ENCODE results near the gene WTAP. TPM values are rescaled to one million over a fixed set of nuclear protein-coding genes. Genes with fewer than 3 reads are reported as not detected.
"Not testable (repeated sequence)": the region's sequence is repeated elsewhere in the genome, so short reads cannot be mapped to it uniquely, and the experiment has no call there.

The WTAP gene
- total RNA-seq, 1 donor from 2014 or later: 64.7 TPM

GRCh38 chr6:159726255-159726917 is 920 bp upstream of the WTAP start:
- Histone ChIP-seq H3K36me3 (ENCODE audit: control insufficient read depth in 3 of 3, insufficient read depth in 3 of 3, low read length in 3 of 3) (no peaks in the 10 kb centered on the region), H3K27me3 (ENCODE audit: control insufficient read depth in 3 of 3, insufficient read depth in 3 of 3, low read length in 3 of 3) (no peaks in the 10 kb centered on the region), H3K9me3 (ENCODE audit: control insufficient read depth in 3 of 3, low read length in 3 of 3) (no peaks in the 10 kb centered on the region), H3K9ac (ENCODE audit: low read depth in 1 of 3, low read length in 3 of 3) (peak overlapping the region; percentile 96 to 98 (median 98)), H3K4me1 (ENCODE audit: control insufficient read depth in 3 of 3, insufficient read depth in 3 of 3, low read length in 3 of 3) (peaks cover 25 to 31% (median 28%) of the 10 kb centered on the region in 3 donors), H3K4me3 (ENCODE audit: low read length in 3 of 3) (peak overlapping the region; percentile 89 to 93 (median 93)), H3K27ac (ENCODE audit: low read depth, low read length) (peak overlapping the region; percentile 98)

DNA sequence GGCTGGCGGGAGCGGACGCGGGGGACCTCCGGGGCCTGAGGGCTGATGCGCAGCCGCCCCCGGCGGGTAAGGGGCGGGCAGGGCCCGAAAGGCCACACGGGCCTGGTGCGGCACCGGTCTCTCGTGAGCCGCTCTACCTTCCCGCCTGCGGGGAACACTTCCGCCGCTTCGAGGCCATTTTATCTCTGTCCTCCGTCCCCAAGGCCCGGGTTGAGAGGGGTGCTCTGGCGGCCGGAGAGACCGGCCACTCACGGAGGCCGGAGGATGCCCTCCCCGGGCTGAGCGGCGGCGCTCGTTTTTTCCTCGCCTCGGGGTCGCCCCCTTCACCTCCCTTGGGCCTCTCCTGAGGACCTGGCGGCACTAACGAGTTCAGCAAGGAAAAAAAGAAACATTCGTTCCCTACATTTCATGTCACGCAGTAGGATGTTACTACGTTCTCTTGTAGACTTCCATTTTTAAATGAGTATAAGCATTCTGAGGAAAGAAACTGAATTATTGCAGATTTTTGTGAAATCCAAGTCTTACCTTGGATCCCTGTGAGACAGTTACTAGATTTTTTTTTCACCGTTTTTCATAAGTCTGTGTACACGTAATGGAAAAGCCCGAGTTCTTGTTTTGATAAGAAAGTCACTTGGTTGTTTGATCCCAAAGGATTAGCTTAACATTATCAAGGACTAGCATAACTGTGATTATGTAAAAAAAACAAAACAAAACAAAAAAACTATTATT is 575 bp downstream of the WTAP start:
- Histone ChIP-seq H3K4me3 (ENCODE audit: low read length in 3 of 3) (peak overlapping the region; percentile 83 to 95 (median 86)), H3K27ac (ENCODE audit: low read depth, low read length) (peak overlapping the region; percentile 98), H3K4me1 (ENCODE audit: control insufficient read depth in 3 of 3, insufficient read depth in 3 of 3, low read length in 3 of 3) (peaks cover 29 to 35% (median 32%) of the 10 kb centered on the region in 3 donors), H3K9me3 (ENCODE audit: control insufficient read depth in 3 of 3, low read length in 3 of 3) (no peaks in the 10 kb centered on the region), H3K9ac (ENCODE audit: low read depth in 1 of 3, low read length in 3 of 3) (peak overlapping the region; percentile 94 to 98 (median 95)), H3K36me3 (ENCODE audit: control insufficient read depth in 3 of 3, insufficient read depth in 3 of 3, low read length in 3 of 3) (no peaks in the 10 kb centered on the region), H3K27me3 (ENCODE audit: control insufficient read depth in 3 of 3, insufficient read depth in 3 of 3, low read length in 3 of 3) (no peaks in the 10 kb centered on the region)

GRCh38 chr6:159728531-159728964 is 1.2 kb downstream of the WTAP start:
- peak overlapping the region; percentile 83 to 95 (median 86) for H3K4me3 ChIP-seq (ENCODE audit: low read length in 3 of 3)
- H3K27ac ChIP-seq (ENCODE audit: low read depth, low read length): peak overlapping the region; percentile 98
- peak overlapping the region; percentile 94 to 98 (median 95) for H3K9ac ChIP-seq (ENCODE audit: low read depth in 1 of 3, low read length in 3 of 3)
- no peaks in the 10 kb centered on the region for H3K27me3 ChIP-seq (ENCODE audit: control insufficient read depth in 3 of 3, insufficient read depth in 3 of 3, low read length in 3 of 3)
- peaks cover 29 to 35% (median 32%) of the 10 kb centered on the region in 3 donors for H3K4me1 ChIP-seq (ENCODE audit: control insufficient read depth in 3 of 3, insufficient read depth in 3 of 3, low read length in 3 of 3)
- no peaks in the 10 kb centered on the region for H3K9me3 ChIP-seq (ENCODE audit: control insufficient read depth in 3 of 3, low read length in 3 of 3)
- no peaks in the 10 kb centered on the region for H3K36me3 ChIP-seq (ENCODE audit: control insufficient read depth in 3 of 3, insufficient read depth in 3 of 3, low read length in 3 of 3)

GRCh38 chr6:159729598-159730331 is 2.5 kb downstream of the WTAP start:
- Histone ChIP-seq H3K27me3 (ENCODE audit: control insufficient read depth in 3 of 3, insufficient read depth in 3 of 3, low read length in 3 of 3) (no peaks in the 10 kb centered on the region), H3K27ac (ENCODE audit: low read depth, low read length) (no peak overlapping the region), H3K9me3 (ENCODE audit: control insufficient read depth in 3 of 3, low read length in 3 of 3) (no peaks in the 10 kb centered on the region), H3K4me3 (ENCODE audit: low read length in 3 of 3) (peak overlapping the region; percentile 23 to 55 (median 47)), H3K36me3 (ENCODE audit: control insufficient read depth in 3 of 3, insufficient read depth in 3 of 3, low read length in 3 of 3) (no peaks in the 10 kb centered on the region), H3K9ac (ENCODE audit: low read depth in 1 of 3, low read length in 3 of 3) (no peak overlapping the region), H3K4me1 (ENCODE audit: control insufficient read depth in 3 of 3, insufficient read depth in 3 of 3, low read length in 3 of 3) (peaks cover 29 to 35% (median 32%) of the 10 kb centered on the region in 3 donors)

GRCh38 chr6:159730332-159730676 is 3.0 kb downstream of the WTAP start:
- peaks cover 29 to 32% (median 30%) of the 10 kb centered on the region in 3 donors for H3K4me1 ChIP-seq (ENCODE audit: control insufficient read depth in 3 of 3, insufficient read depth in 3 of 3, low read length in 3 of 3)
- no peak overlapping the region for H3K4me3 ChIP-seq (ENCODE audit: low read length in 3 of 3)
- H3K27ac ChIP-seq (ENCODE audit: low read depth, low read length): no peak overlapping the region
- H3K9ac ChIP-seq (ENCODE audit: low read depth in 1 of 3, low read length in 3 of 3): no peak overlapping the region
- no peaks in the 10 kb centered on the region for H3K27me3 ChIP-seq (ENCODE audit: control insufficient read depth in 3 of 3, insufficient read depth in 3 of 3, low read length in 3 of 3)
- no peaks in the 10 kb centered on the region for H3K9me3 ChIP-seq (ENCODE audit: control insufficient read depth in 3 of 3, low read length in 3 of 3)
- no peaks in the 10 kb centered on the region for H3K36me3 ChIP-seq (ENCODE audit: control insufficient read depth in 3 of 3, insufficient read depth in 3 of 3, low read length in 3 of 3)

- not testable (repeated sequence) for H3K4me3 ChIP-seq (ENCODE audit: low read length in 3 of 3); H3K36me3 ChIP-seq (ENCODE audit: control insufficient read depth in 3 of 3, insufficient read depth in 3 of 3, low read length in 3 of 3); H3K27ac ChIP-seq (ENCODE audit: low read depth, low read length); H3K9ac ChIP-seq (ENCODE audit: low read depth in 1 of 3, low read length in 3 of 3); H3K9me3 ChIP-seq (ENCODE audit: control insufficient read depth in 3 of 3, low read length in 3 of 3); H3K27me3 ChIP-seq (ENCODE audit: control insufficient read depth in 3 of 3, insufficient read depth in 3 of 3, low read length in 3 of 3)
- H3K4me1 ChIP-seq (ENCODE audit: control insufficient read depth in 3 of 3, insufficient read depth in 3 of 3, low read length in 3 of 3): peaks cover 17 to 23% (median 21%) of the 10 kb centered on the region in 3 donors
Measured at GRCh38 chr6:159732550-159732949, 5.2 kb downstream of the WTAP start.

GRCh38 chr6:159733395-159733794 is 6.1 kb downstream of the WTAP start:
- H3K4me3 ChIP-seq (ENCODE audit: low read length in 3 of 3); H3K36me3 ChIP-seq (ENCODE audit: control insufficient read depth in 3 of 3, insufficient read depth in 3 of 3, low read length in 3 of 3); H3K27ac ChIP-seq (ENCODE audit: low read depth, low read length); H3K9ac ChIP-seq (ENCODE audit: low read depth in 1 of 3, low read length in 3 of 3); H3K27me3 ChIP-seq (ENCODE audit: control insufficient read depth in 3 of 3, insufficient read depth in 3 of 3, low read length in 3 of 3); H3K9me3 ChIP-seq (ENCODE audit: control insufficient read depth in 3 of 3, low read length in 3 of 3): not testable (repeated sequence)
- peaks cover 17 to 23% (median 21%) of the 10 kb centered on the region in 3 donors for H3K4me1 ChIP-seq (ENCODE audit: control insufficient read depth in 3 of 3, insufficient read depth in 3 of 3, low read length in 3 of 3)

DNA sequence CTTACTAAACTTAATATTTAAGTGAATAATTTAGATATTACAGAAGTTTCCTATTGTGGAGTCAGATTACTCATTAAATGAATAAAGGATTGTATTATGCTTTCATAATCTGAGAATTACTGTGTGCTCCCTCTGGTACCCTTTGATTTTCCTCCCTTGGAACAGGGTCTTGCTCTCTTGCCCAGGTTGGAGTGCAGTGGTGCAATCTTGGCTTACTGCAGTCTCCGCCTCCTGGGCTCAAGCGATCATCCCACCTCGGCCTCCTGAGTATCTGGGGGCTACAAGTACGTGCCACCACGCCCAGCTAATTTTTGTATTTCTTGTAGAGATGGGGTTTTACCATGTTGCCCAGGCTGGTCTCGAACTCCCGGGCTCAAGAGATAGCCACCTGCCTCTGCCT is 9.6 kb downstream of the WTAP start:
- no peaks in the 10 kb centered on the region for H3K9me3 ChIP-seq (ENCODE audit: control insufficient read depth in 3 of 3, low read length in 3 of 3)
- no peaks in the 10 kb centered on the region for H3K27me3 ChIP-seq (ENCODE audit: control insufficient read depth in 3 of 3, insufficient read depth in 3 of 3, low read length in 3 of 3)
- H3K4me1 ChIP-seq (ENCODE audit: control insufficient read depth in 3 of 3, insufficient read depth in 3 of 3, low read length in 3 of 3): peaks cover 0 to 4% (median under 1%) of the 10 kb centered on the region in 3 donors
- no peak overlapping the region for H3K4me3 ChIP-seq (ENCODE audit: low read length in 3 of 3)
- H3K36me3 ChIP-seq (ENCODE audit: control insufficient read depth in 3 of 3, insufficient read depth in 3 of 3, low read length in 3 of 3): peaks cover 4 to 11% (median 9%) of the 10 kb centered on the region in 3 donors
- H3K9ac ChIP-seq (ENCODE audit: low read depth in 1 of 3, low read length in 3 of 3): no peak overlapping the region
- no peak overlapping the region for H3K27ac ChIP-seq (ENCODE audit: low read depth, low read length)

- Histone ChIP-seq H3K4me3 (ENCODE audit: low read length in 3 of 3) (no peak overlapping the region), H3K36me3 (ENCODE audit: control insufficient read depth in 3 of 3, insufficient read depth in 3 of 3, low read length in 3 of 3) (peaks cover 15 to 34% (median 32%) of the 10 kb centered on the region in 3 donors), H3K9ac (ENCODE audit: low read depth in 1 of 3, low read length in 3 of 3) (no peak overlapping the region), H3K4me1 (ENCODE audit: control insufficient read depth in 3 of 3, insufficient read depth in 3 of 3, low read length in 3 of 3) (no peaks in the 10 kb centered on the region), H3K9me3 (ENCODE audit: control insufficient read depth in 3 of 3, low read length in 3 of 3) (no peaks in the 10 kb centered on the region), H3K27ac (ENCODE audit: low read depth, low read length) (no peak overlapping the region), H3K27me3 (ENCODE audit: control insufficient read depth in 3 of 3, insufficient read depth in 3 of 3, low read length in 3 of 3) (no peaks in the 10 kb centered on the region)
Measured at GRCh38 chr6:159739341-159739740, 12.0 kb downstream of the WTAP start.

Data from skeletal muscle tissue (tissue), 4 donors.